Activated B cell treated with CpG ODN at 0.5 μM for 24 hours (primary cell): ENCODE results near the gene RAD1. TPM values are rescaled to one million over a fixed set of nuclear protein-coding genes. Genes with fewer than 3 reads are reported as not detected.

Experiments used
- ATAC-seq: fragments of 200-7000 bp; cut with Tn5 transposase; one replicate; pipeline ENCODE4 v1.10.0; 2021; ENCODE audit warnings: low read depth, mild to moderate bottlenecking, moderate library complexity
- CTCF ChIA-PET: fragments of 350-600 bp; sonication (Branson Sonifier 250); formaldehyde crosslinking; loops from one replicate; lab custom pipeline; 2021; ENCODE audit warnings: antibody characterized with exemption; lab: Charles Lee
- POLR2A ChIA-PET: fragments of 350-600 bp; sonication (Branson Sonifier 250); formaldehyde crosslinking; loops from one replicate; lab custom pipeline; 2021; ENCODE audit warnings: antibody characterized with exemption; lab: Charles Lee
- DNase-seq: peaks from one replicate; pipeline ENCODE4 v3.0.0; 2022
- H3K27ac Mint-ChIP-seq: one replicate; pipeline ENCODE4 v1.8.0; 2020; ENCODE audit warnings: mixed read lengths
- H3K27me3 Mint-ChIP-seq: one replicate; pipeline ENCODE4 v1.8.0; 2021; ENCODE audit warnings: mixed read lengths
- H3K36me3 Mint-ChIP-seq: one replicate; pipeline ENCODE4 v1.8.0; 2021; ENCODE audit warnings: low read depth, mixed read lengths
- H3K4me1 Mint-ChIP-seq: one replicate; pipeline ENCODE4 v1.8.0; 2021; ENCODE audit warnings: mixed read lengths
- H3K4me3 Mint-ChIP-seq: one replicate; pipeline ENCODE4 v1.8.0; 2020; ENCODE audit warnings: mild to moderate bottlenecking, mixed read lengths
- H3K9me3 Mint-ChIP-seq: one replicate; pipeline ENCODE4 v1.8.0; 2020; ENCODE audit warnings: mixed read lengths
- CTCF ChIP-seq: fragments of 200-600 bp; IDR thresholded peaks from one replicate; pipeline ENCODE4 v1.8.0; 2022; ENCODE audit warnings: antibody characterized with exemption, mild to moderate bottlenecking
- intact Hi-C: fragments of 100-400 bp; cut with micrococcal nuclease; formaldehyde crosslinking; loops from one replicate; pipeline ENCODE4 v1.15.1; 2024
- total RNA-seq: library from RNA; stranded (reverse); gene quantifications from 2 replicates; pipeline ENCODE4 v1.2.3, GENCODE V29; 2022

RAD1 gene
- total RNA-seq, 1 donor from 2014 or later, result 24.4 TPM

- no peaks in the 10 kb centered on the region for H3K36me3 Mint-ChIP-seq
- peaks cover 6% of the 10 kb centered on the region for H3K4me1 Mint-ChIP-seq
- no peaks in the 10 kb centered on the region for H3K9me3 Mint-ChIP-seq
- H3K27me3 Mint-ChIP-seq, result no peaks in the 10 kb centered on the region
- intact Hi-C loops, result no loop called here
- no peak for ATAC-seq
- CTCF ChIA-PET, result no interaction called here
- no peak overlapping the region for H3K27ac Mint-ChIP-seq
- POLR2A ChIA-PET, result no interaction called here
- TF ChIP-seq CTCF, result no peak
- DNase-seq, result no peak
- H3K4me3 Mint-ChIP-seq, result no peak overlapping the region
These were observed 58.1 kb downstream of the RAD1 start for GRCh38 chr5:34857161-34857560.

Other genes starting within 250 kb of the RAD1 start
- gene TTC23L, start 76.3 kb downstream of the RAD1 start, total RNA-seq, result not detected in 2 replicates
- 40.6 and 42.4 TPM in 2 replicates for gene BRIX1, start 207 bp upstream of the RAD1 start, total RNA-seq
- gene DNAJC21, start 14.1 kb upstream of the RAD1 start, total RNA-seq, result 44.0 and 48.0 TPM in 2 replicates
- gene AGXT2, start 132.4 kb upstream of the RAD1 start, total RNA-seq, result not detected in 2 replicates